Karpas-422 (cell line): ENCODE results near the gene UBL7. TPM values are rescaled to one million over a fixed set of nuclear protein-coding genes. Genes with fewer than 3 reads are reported as not detected.
"Not testable (repeated sequence)": the region's sequence is repeated elsewhere in the genome, so short reads cannot be mapped to it uniquely, and the experiment has no call there.

ENCODE experiments used
- DNase-seq: peaks from one replicate; pipeline ENCODE4 v3.0.0-alpha.2; 2015
- H2AFZ ChIP-seq: fragments of 200-600 bp; sonication (generic); 2 replicates; pipeline ENCODE4 v1.6.1; 2014; ENCODE audit warnings: antibody characterized with exemption, low read length, mixed read lengths
- H3K27ac ChIP-seq: fragments of 200-600 bp; sonication (generic); 2 replicates; pipeline ENCODE4 v1.5.1; 2014; ENCODE audit warnings: mild to moderate bottlenecking, low read length, moderate library complexity
- H3K27me3 ChIP-seq: fragments of 200-600 bp; sonication (generic); 2 replicates; pipeline ENCODE4 v1.6.1; 2014; ENCODE audit warnings: low read length, mixed read lengths
- H3K36me3 ChIP-seq: fragments of 200-600 bp; sonication (generic); 2 replicates; pipeline ENCODE4 v1.6.1; 2014; ENCODE audit warnings: low read length, mixed read lengths; ENCODE audit not compliant: insufficient read depth
- H3K4me1 ChIP-seq: fragments of 200-600 bp; sonication (generic); 2 replicates; pipeline ENCODE4 v1.6.1; 2014; ENCODE audit warnings: mild to moderate bottlenecking, low read length, mixed read lengths
- H3K4me2 ChIP-seq: fragments of 200-600 bp; sonication (generic); 2 replicates; pipeline ENCODE4 v1.6.1; 2014; ENCODE audit warnings: low read length, low read depth, mild to moderate bottlenecking; ENCODE audit not compliant: poor library complexity, severe bottlenecking
- H3K4me3 ChIP-seq: fragments of 200-600 bp; sonication (generic); 2 replicates; pipeline ENCODE4 v1.5.1; 2014; ENCODE audit warnings: mild to moderate bottlenecking, antibody characterized with exemption, low read length, mixed read lengths
- H3K79me2 ChIP-seq: fragments of 200-600 bp; sonication (generic); 2 replicates; pipeline ENCODE4 v1.6.1; 2014; ENCODE audit warnings: mild to moderate bottlenecking, low read length, mixed read lengths
- H3K9ac ChIP-seq: fragments of 200-600 bp; sonication (generic); 2 replicates; pipeline ENCODE4 v1.6.0; 2014; ENCODE audit warnings: low read length
- H3K9me2 ChIP-seq: fragments of 200-600 bp; sonication (generic), shearing (Covaris generic); replicated peaks from 2 replicates; pipeline ENCODE4 v1.6.0; 2014; ENCODE audit warnings: mild to moderate bottlenecking, low read length, moderate library complexity; ENCODE audit not compliant: insufficient read depth
- H3K9me3 ChIP-seq: fragments of 300-700, 200-600 bp; sonication (generic); 2 replicates; pipeline ENCODE4 v1.6.1; 2014; ENCODE audit warnings: low read length, mixed read lengths
- H4K20me1 ChIP-seq: fragments of 200-600 bp; sonication (generic); 2 replicates; pipeline ENCODE4 v1.6.1; 2014; ENCODE audit warnings: mild to moderate bottlenecking, antibody characterized with exemption, low read length, low read depth; ENCODE audit not compliant: insufficient read depth
- total RNA-seq: library from RNA; depleted of rRNA; stranded (reverse); fragments of >200 nt; shearing (Covaris generic); gene quantifications from 2 replicates; pipeline ENCODE4 v1.2.3, GENCODE V29; 2014; ENCODE audit warnings: low replicate concordance

UBL7 gene
- total RNA-seq, 1 experiment from 2014 or later = 84.2 TPM

DNA sequence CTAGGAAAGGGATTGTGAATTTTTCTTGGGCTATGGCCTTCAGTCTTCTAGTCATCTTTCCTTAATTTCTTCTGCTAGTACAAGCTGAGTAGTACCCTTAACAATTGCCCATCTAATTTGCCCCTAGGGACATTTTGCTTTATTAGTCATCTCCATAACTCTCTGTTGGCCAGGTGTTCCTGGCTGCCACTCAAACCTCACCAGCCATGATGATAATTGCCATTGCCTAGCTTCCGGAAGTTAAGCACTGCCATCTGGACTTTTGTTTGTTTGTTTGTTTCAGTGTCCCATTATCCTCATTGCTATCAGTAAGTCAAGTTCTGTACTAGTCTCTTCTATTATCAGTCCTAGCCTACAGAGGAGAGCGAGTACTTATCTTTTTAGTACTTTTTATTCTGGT, 36.6 kb upstream of the UBL7 start:
- Histone ChIP-seq H2AFZ (no peak overlapping the region), H3K4me2 (no peak overlapping the region), H4K20me1 (no peaks in the 10 kb centered on the region), H3K4me1 (no peaks in the 10 kb centered on the region), H3K27me3 (no peaks in the 10 kb centered on the region), H3K27ac (no peak overlapping the region), H3K9ac (no peak overlapping the region), H3K9me3 (no peaks in the 10 kb centered on the region), H3K36me3 (no peaks in the 10 kb centered on the region), H3K79me2 (no peaks in the 10 kb centered on the region), H3K4me3 (no peak overlapping the region), H3K9me2 (no peaks in the 10 kb centered on the region)
- DNase-seq = no peak

DNA sequence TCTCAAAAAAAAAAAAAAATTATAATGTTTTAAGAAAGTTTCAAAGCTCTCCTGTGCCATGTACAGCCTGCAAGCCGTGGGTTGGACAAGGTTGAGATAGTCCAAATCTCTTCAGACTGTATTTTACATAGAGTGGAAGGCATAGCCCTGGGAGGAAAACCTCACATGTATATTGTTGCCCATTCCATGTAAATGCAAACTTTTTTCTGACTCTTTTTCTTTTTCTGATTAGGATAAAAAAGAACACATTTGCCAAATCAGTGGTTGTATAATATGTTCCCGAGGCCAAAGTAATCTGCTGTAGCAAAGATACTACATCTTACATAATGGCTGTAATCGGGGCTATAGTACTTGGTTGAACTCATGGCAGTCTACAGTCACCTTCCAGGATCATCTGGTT, 35.7 kb upstream of the UBL7 start:
- Histone ChIP-seq H3K4me3 (no peak overlapping the region), H3K9ac (no peak overlapping the region), H3K79me2 (no peaks in the 10 kb centered on the region), H2AFZ (no peak overlapping the region), H3K9me3 (no peaks in the 10 kb centered on the region), H3K9me2 (no peaks in the 10 kb centered on the region), H3K4me2 (no peak overlapping the region), H4K20me1 (no peaks in the 10 kb centered on the region), H3K4me1 (no peaks in the 10 kb centered on the region), H3K36me3 (no peaks in the 10 kb centered on the region), H3K27ac (no peak overlapping the region), H3K27me3 (no peaks in the 10 kb centered on the region)
- no peak for DNase-seq

DNA sequence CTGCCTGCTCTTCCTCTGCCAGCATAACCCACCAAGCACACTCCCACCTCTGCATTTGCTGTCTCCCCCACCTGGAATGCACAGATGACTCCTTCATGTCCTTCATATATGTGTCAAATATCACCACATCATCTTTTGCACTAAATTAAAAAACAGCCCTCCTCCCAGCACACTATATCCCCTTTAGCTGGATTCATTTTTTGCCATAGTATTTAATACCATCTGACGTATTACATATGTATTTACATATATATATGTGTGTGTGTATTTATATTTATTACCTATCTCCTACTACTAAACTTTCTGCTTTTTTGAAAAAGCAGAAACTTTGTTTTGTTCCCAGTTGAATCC, 29.4 kb upstream of the UBL7 start:
- no peaks in the 10 kb centered on the region for H3K79me2 ChIP-seq
- H3K9ac ChIP-seq = peak overlapping the region; percentile 61
- H3K4me2 ChIP-seq = peak overlapping the region; percentile 64
- no peaks in the 10 kb centered on the region for H3K9me3 ChIP-seq
- no peaks in the 10 kb centered on the region for H3K27me3 ChIP-seq
- no peaks in the 10 kb centered on the region for H3K9me2 ChIP-seq
- H3K36me3 ChIP-seq = no peaks in the 10 kb centered on the region
- peak overlapping the region; percentile 50 for H3K4me3 ChIP-seq
- H3K27ac ChIP-seq = peak overlapping the region; percentile 47
- H2AFZ ChIP-seq = peak overlapping the region; percentile 95
- H4K20me1 ChIP-seq = no peaks in the 10 kb centered on the region
- DNase-seq = no peak
- peaks cover 12% of the 10 kb centered on the region for H3K4me1 ChIP-seq

DNA sequence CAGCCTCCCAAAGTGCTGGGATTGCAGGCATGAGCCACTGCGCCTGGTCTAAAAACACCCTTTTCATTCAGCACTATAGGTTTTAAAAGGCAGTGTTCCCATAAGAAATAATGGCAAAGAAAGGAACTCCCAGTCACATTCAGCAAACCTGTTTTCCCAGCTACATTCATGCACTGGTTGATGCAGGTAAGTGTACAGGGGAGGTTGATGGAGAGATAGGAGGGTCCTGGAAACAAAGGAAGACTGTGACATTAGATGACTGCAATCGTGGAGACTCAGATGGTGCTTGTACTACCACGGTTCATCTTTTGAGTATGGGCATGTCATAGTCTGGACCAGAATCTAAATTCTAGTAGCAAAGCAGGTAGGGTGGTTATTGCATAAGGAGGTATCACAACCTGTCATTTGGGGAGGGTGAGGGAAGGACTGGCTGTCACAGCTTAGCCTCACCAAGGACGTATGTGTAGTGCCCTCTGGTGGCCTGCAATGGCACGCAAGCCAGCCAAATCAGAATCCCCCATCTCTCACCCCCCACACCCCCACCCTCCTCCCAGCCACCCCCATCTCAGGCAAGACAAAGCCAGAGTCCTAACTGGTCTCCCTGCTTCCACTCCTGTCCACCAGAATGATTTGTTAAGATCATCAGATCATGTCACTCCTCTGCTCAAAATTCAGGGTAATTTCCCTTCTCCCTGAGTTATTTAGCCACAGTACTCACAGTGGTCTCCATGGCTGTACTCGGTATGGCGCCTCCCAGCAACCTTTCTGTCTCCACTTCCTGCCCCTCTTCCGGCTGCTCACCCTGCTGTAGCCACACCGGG, 28.8 kb upstream of the UBL7 start:
- Histone ChIP-seq H3K27me3 (no peaks in the 10 kb centered on the region), H3K9me3 (no peaks in the 10 kb centered on the region), H3K36me3 (no peaks in the 10 kb centered on the region), H3K4me1 (peaks cover 12% of the 10 kb centered on the region), H3K9ac (peak overlapping the region; percentile 61), H3K27ac (peak overlapping the region; percentile 47), H2AFZ (peak overlapping the region; percentile 95), H3K9me2 (no peaks in the 10 kb centered on the region), H4K20me1 (no peaks in the 10 kb centered on the region), H3K4me3 (peak overlapping the region; percentile 50), H3K4me2 (peak overlapping the region; percentile 64), H3K79me2 (no peaks in the 10 kb centered on the region)
- DNase-seq = peak; percentile 92

DNA sequence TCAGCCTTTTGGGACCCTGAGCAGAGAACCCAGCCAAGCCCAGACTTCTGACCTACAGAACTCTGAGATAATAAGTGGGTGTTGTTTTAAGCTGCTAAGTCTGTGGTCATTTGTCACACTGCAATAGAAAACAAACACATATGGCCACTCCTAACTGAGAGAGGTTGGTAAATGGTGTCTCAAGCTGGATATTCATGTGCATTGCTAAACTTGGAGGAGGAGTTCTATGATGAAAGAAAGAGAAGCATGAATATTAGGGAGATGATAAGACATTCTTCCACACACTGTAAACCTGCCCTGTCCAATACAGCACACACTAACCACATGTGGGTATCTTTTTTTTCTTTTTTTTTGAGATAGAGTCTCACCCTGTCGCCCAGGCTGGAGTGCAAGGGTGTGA, 27.8 kb upstream of the UBL7 start:
- no peak for DNase-seq
- Histone ChIP-seq H2AFZ (no peak overlapping the region), H3K9me2 (no peaks in the 10 kb centered on the region), H3K27ac (no peak overlapping the region), H3K4me1 (peaks cover 12% of the 10 kb centered on the region), H3K79me2 (no peaks in the 10 kb centered on the region), H3K27me3 (no peaks in the 10 kb centered on the region), H3K9me3 (no peaks in the 10 kb centered on the region), H3K4me3 (no peak overlapping the region), H3K36me3 (no peaks in the 10 kb centered on the region), H4K20me1 (no peaks in the 10 kb centered on the region), H3K4me2 (no peak overlapping the region), H3K9ac (no peak overlapping the region)

DNA sequence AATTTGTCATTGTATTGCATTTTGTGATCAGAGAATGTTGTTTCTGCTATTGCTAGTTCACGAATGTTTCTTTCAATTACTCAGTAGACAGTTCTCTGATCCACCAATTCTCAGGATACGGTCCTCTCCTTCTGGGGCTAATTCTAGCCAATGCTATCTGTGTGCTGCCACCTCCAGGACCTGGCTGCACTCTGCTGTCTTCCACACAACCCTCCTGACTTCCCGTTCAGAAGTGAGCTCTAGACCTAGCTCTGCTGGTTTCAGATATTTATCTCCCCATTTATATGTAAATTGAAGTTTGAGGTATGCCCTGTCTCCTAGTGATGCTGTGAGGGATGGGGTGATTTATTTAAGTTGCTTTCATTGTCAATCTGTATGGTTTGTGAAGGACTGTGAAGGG, 21.7 kb upstream of the UBL7 start:
- Histone ChIP-seq H3K9me3 (no peaks in the 10 kb centered on the region), H3K79me2 (no peaks in the 10 kb centered on the region), H3K4me1 (no peaks in the 10 kb centered on the region), H3K4me2 (no peak overlapping the region), H3K27ac (no peak overlapping the region), H4K20me1 (no peaks in the 10 kb centered on the region), H3K36me3 (no peaks in the 10 kb centered on the region), H3K4me3 (no peak overlapping the region), H2AFZ (no peak overlapping the region), H3K9me2 (no peaks in the 10 kb centered on the region), H3K27me3 (no peaks in the 10 kb centered on the region), H3K9ac (no peak overlapping the region)
- DNase-seq = no peak

DNA sequence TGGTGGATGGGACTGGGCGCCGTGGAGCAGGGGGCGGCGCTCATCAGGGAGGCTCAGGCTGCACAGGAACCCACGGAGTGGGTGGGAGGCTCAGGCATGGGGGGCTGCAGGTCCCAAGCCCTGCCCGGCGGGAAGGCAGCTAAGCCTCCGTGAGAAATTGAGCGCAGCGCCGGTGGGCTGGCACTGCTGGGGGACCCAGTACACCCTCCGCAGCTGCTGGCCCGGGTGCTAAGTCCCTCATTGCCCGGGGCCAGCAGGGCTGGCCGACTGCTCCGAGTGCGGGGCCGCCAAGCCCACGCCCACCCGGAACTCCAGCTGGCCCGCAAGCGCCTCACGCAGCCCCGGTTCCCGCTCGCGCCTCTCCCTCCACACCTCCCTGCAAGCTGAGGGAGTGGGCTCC, 19.4 kb upstream of the UBL7 start:
- H3K27ac ChIP-seq, H3K4me2 ChIP-seq, H3K79me2 ChIP-seq, H2AFZ ChIP-seq, DNase-seq, H3K9ac ChIP-seq, H3K9me2 ChIP-seq, H3K4me1 ChIP-seq, H3K36me3 ChIP-seq, H3K27me3 ChIP-seq, H3K9me3 ChIP-seq, H3K4me3 ChIP-seq, H4K20me1 ChIP-seq: not testable (repeated sequence)

DNA sequence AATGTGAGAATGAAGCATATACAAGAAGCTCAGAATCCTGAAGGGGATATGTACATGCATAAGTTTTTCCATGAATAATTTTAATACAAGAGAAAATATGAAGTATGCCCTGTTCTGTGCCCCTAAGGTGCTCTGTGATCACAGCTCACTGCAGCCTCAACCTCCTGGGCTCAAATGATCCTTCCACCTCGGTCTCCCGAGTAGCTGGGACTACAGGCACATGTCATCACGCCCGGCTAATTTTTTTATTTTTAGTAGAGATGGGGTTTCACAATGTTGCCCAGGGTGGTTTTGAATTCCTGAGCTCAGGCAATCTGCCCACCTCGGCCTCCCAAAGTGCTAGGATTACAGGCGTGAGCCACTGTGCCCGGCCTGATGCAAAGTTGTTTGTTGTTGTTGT, 10.7 kb upstream of the UBL7 start:
- not testable (repeated sequence) for H4K20me1 ChIP-seq, H3K4me1 ChIP-seq, H3K79me2 ChIP-seq, H3K4me3 ChIP-seq, H3K9me2 ChIP-seq, DNase-seq, H3K36me3 ChIP-seq, H3K9ac ChIP-seq, H2AFZ ChIP-seq, H3K27me3 ChIP-seq, H3K9me3 ChIP-seq, H3K27ac ChIP-seq, H3K4me2 ChIP-seq
